GM20000 (cell line): ENCODE results near the gene CXCR1.
"Not testable (repeated sequence)": the region's sequence is repeated elsewhere in the genome, so short reads cannot be mapped to it uniquely, and the experiment has no call there.

Experiments
- DNase-seq: peaks from one replicate; pipeline ENCODE4 v3.0.0; 2012; ENCODE audit warnings: low spot score
- CTCF ChIP-seq: IDR thresholded peaks from 2 replicates; pipeline ENCODE4 v1.5.1; 2012; ENCODE audit warnings: mild to moderate bottlenecking, control low read depth; ENCODE audit errors: extremely low read depth, missing control alignments

The CXCR1 gene

DNA sequence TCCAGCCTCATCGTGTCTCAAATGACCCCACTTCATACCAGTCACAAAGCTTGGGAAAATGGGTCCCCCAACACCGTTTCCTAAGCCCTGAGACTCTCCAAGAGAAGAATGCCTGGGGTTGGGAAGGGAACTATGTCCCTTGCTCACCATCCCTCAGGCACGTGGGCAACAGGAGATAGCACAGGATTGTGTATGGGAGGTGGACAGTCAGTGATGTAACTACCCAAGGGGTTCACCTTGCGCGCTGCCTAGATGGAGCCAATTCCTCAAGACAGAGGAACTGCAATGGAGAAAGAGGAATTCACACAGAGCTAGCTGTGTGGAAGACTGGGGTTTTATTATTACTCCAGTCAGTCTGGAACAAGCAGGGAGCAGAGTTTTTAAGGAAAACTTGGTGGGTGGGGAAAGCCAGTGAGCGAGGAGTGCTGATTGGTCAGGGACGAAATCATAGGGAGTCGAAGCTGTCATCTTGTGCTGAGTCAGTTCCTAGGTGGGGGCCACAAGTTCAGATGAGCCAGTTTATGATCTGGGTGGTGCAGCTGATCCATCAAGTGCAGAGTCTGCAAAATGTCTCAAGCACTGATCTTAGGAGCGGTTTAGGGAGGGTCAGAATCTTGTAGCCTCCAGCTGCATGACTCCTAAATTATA lies 13.8 kb upstream of the CXCR1 start:
- TF ChIP-seq CTCF: no peak
- no peak for DNase-seq

DNA sequence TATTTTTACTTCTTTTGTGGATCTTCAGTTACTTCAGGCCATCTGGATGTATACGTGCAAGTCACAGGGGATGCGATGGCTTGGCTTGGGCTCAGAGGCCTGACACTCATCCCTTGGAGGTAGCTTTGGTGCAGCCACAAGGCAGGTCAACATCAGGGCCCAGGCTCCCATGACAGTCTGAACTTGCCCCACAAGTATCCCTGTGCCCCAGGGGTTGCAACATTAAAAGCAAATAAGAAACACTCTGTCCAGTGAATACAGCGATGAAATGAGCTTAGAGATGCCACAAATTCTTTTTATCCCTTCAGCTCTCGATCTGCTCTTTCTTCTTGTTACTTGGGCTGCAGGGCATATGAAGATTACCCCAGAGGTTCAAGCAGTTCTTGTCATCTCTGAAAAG lies 13.0 kb upstream of the CXCR1 start:
- no peak for TF ChIP-seq CTCF
- no peak for DNase-seq

GRCh38 chr2:218172845-218173244 lies 6.1 kb upstream of the CXCR1 start:
- no peak for DNase-seq
- TF ChIP-seq CTCF: no peak

DNA sequence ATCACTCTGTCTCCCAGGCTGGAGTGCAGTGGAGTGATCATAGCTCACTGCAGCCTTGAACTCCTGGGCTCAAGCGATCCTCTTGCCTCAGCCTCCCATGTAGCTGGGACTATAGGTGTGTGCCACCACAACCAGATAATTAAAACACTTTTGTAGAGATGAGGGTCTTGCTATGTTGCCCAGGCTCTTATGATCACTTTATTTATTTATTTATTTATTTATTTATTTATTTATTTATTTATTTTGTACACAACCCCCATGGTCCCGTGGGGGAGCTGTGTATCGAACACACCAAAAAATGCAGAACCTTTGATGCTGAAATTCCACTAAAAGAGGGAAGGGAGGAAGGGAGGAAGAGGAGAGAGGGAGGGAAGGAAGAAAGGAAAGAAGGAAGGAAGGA lies 5.0 kb upstream of the CXCR1 start:
- DNase-seq: not testable (repeated sequence)

DNA sequence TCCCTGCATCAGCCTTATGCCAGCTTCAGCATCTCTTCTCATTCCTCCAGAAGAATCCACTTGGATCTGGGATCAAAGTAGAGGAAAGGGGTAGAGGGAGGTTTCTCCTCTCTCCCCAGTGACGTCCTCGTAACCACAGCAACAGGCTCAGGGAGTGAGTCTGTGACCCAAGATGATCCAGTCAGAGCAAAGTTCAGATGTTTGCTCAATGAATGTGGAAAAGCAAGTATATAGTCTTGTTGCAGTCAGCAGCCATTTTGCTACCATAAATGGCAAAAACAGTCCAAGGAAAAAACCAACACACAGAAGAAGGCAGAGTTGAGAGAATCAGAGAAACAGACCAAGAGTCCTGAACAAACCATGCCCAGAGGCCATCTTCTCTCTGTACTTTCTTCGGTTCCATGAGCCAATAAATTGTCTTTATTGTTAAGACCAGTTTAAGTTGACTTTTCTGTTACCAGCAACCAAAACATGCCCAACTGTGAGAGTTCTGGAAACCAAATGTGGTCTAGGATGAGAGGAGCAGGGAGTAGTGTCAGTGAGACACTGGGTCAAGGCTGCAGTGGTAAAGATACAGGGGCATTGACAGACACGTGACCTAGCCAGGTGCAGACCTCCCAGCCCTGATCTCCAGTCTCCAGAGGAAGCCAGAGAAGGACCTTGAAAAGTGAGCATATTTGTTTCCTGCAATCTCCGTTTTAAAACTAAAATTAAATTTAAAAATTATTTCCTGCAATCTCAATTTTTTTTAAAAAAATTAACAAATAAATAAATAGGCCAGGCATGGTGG lies 3.2 kb upstream of the CXCR1 start:
- no peak for TF ChIP-seq CTCF
- DNase-seq: no peak

GRCh38 chr2:218168635-218169462 lies 2.1 kb upstream of the CXCR1 start:
- TF ChIP-seq CTCF: peak; percentile 43
- peak; percentile 66 for DNase-seq

- TF ChIP-seq CTCF: no peak
- no peak for DNase-seq
Observed at GRCh38 chr2:218168016-218168415, 1.3 kb upstream of the CXCR1 start.
